Measurements from ENCODE around the gene PRDM12. TPM values are rescaled to one million over a fixed set of nuclear protein-coding genes. Genes with fewer than 3 reads are reported as not detected.

PRDM12 gene
- total RNA-seq, 1 donor from 2014 or later = 0.98 TPM

- H3K9me3 Mint-ChIP-seq (ENCODE audit: unreplicated experiment) = peaks cover 4% of the 10 kb centered on the region
- no peak for DNase-seq
- H3K4me1 Mint-ChIP-seq (ENCODE audit: low read depth, unreplicated experiment) = peaks cover 21% of the 10 kb centered on the region
- peaks cover 2% of the 10 kb centered on the region for H3K27me3 Mint-ChIP-seq (ENCODE audit: unreplicated experiment)
- TF ChIP-seq CTCF (IDR thresholded peaks at IDR 0.05; ENCODE audit: partially characterized antibody, unreplicated experiment) = no peak
- H3K36me3 Mint-ChIP-seq (ENCODE audit: unreplicated experiment) = peaks cover under 1% of the 10 kb centered on the region
- no peak overlapping the region for H3K4me3 Mint-ChIP-seq (ENCODE audit: unreplicated experiment)
- no peak overlapping the region for H3K27ac Mint-ChIP-seq (ENCODE audit: unreplicated experiment)
Measured at GRCh38 chr9:130639866-130640555, 24.4 kb upstream of the PRDM12 start.

- Mint-ChIP-seq H3K4me1 (ENCODE audit: low read depth, unreplicated experiment) (peaks cover 18% of the 10 kb centered on the region), H3K27me3 (ENCODE audit: unreplicated experiment) (peaks cover 2% of the 10 kb centered on the region), H3K27ac (ENCODE audit: unreplicated experiment) (no peak overlapping the region), H3K4me3 (ENCODE audit: unreplicated experiment) (no peak overlapping the region), H3K36me3 (ENCODE audit: unreplicated experiment) (peaks cover under 1% of the 10 kb centered on the region), H3K9me3 (ENCODE audit: unreplicated experiment) (peaks cover 4% of the 10 kb centered on the region)
- no peak for TF ChIP-seq CTCF (IDR thresholded peaks at IDR 0.05; ENCODE audit: partially characterized antibody, unreplicated experiment)
- DNase-seq = no peak
Measured at GRCh38 chr9:130640681-130641080, 23.7 kb upstream of the PRDM12 start.

GRCh38 chr9:130642926-130643325 is 21.5 kb upstream of the PRDM12 start:
- DNase-seq = no peak
- H3K4me1 Mint-ChIP-seq (ENCODE audit: low read depth, unreplicated experiment) = peaks cover 18% of the 10 kb centered on the region
- TF ChIP-seq CTCF (IDR thresholded peaks at IDR 0.05; ENCODE audit: partially characterized antibody, unreplicated experiment) = no peak
- H3K27me3 Mint-ChIP-seq (ENCODE audit: unreplicated experiment) = peaks cover 2% of the 10 kb centered on the region
- H3K9me3 Mint-ChIP-seq (ENCODE audit: unreplicated experiment) = peaks cover 1% of the 10 kb centered on the region
- H3K27ac Mint-ChIP-seq (ENCODE audit: unreplicated experiment) = no peak overlapping the region
- H3K4me3 Mint-ChIP-seq (ENCODE audit: unreplicated experiment) = no peak overlapping the region
- H3K36me3 Mint-ChIP-seq (ENCODE audit: unreplicated experiment) = peaks cover 9% of the 10 kb centered on the region

- H3K36me3 Mint-ChIP-seq (ENCODE audit: unreplicated experiment) = peaks cover 3% of the 10 kb centered on the region
- peaks cover 5% of the 10 kb centered on the region for H3K27me3 Mint-ChIP-seq (ENCODE audit: unreplicated experiment)
- H3K4me1 Mint-ChIP-seq (ENCODE audit: low read depth, unreplicated experiment) = no peaks in the 10 kb centered on the region
Measured at GRCh38 chr9:130651221-130651620, 13.2 kb upstream of the PRDM12 start.

More at GRCh38 chr9:130651221-130651620, 13.2 kb upstream of the PRDM12 start:
- no peak overlapping the region for H3K27ac Mint-ChIP-seq (ENCODE audit: unreplicated experiment)
- DNase-seq = no peak
- peaks cover 1% of the 10 kb centered on the region for H3K9me3 Mint-ChIP-seq (ENCODE audit: unreplicated experiment)
- no peak overlapping the region for H3K4me3 Mint-ChIP-seq (ENCODE audit: unreplicated experiment)
- TF ChIP-seq CTCF (IDR thresholded peaks at IDR 0.05; ENCODE audit: partially characterized antibody, unreplicated experiment) = no peak

Data from glutamatergic neuron (in vitro differentiated cells).